ENCODE data around the gene RAB22A.

- TF ChIP-seq GATA2 (IDR thresholded peaks at IDR 0.05; ENCODE audit: low read depth, low read length) (no peak), GATA3 (IDR thresholded peaks at IDR 0.05; ENCODE audit: low read depth, low read length) (no peak)
Observed at GRCh38 chr20:58268936-58269619, 40.4 kb upstream of the RAB22A start.

Data from SH-SY5Y (cell line).